ENCODE measurements around the gene UGT8. TPM values are rescaled to one million over a fixed set of nuclear protein-coding genes. Genes with fewer than 3 reads are reported as not detected.

UGT8 gene
- polyA plus RNA-seq (2013, experiment 1 of 2), result 0.01 TPM
- polyA plus RNA-seq (2013, experiment 2 of 2), result not detected

- H3K4me3 ChIP-seq (ENCODE audit: insufficient read depth in 1 of 2, low read depth in 1 of 2, low read length in 2 of 2), result peak within 1 kb of the TSS; percentile 71 to 77
- H2AFZ ChIP-seq (ENCODE audit: low read depth, low read length), result peak within 1 kb of the TSS; percentile 36
- DNase-seq, result peak; percentile 20
- no peak within 1 kb of the TSS for H2BK15ac ChIP-seq (ENCODE audit: low read depth, poor library complexity, severe bottlenecking)
- H4K91ac ChIP-seq (ENCODE audit: low read length), result no peak within 1 kb of the TSS
- peaks cover 0 to 69% of the 10 kb centered on the region in 2 experiments for H3K27me3 ChIP-seq (ENCODE audit: control insufficient read depth in 1 of 2, insufficient read depth in 1 of 2, low read length in 2 of 2)
- H3K4me2 ChIP-seq (ENCODE audit: low read length, poor library complexity, severe bottlenecking), result peak within 1 kb of the TSS; percentile 97
- no peak within 1 kb of the TSS for H3K9ac ChIP-seq (ENCODE audit: low read length)
- WGBS, result under 1% methylated on average over 82 of the region's 84 CpGs
- no peak within 1 kb of the TSS for H4K8ac ChIP-seq (ENCODE audit: low read length)
- H3K36me3 ChIP-seq (ENCODE audit: control insufficient read depth in 1 of 2, insufficient read depth in 2 of 2, low read depth in 1 of 2, low read length in 2 of 2), result no peaks in the 10 kb centered on the region
- no peak within 1 kb of the TSS for H3K23ac ChIP-seq (ENCODE audit: low read length in 2 of 2)
- H3K27ac ChIP-seq (ENCODE audit: low read length, poor library complexity, severe bottlenecking), result no peak within 1 kb of the TSS
- peaks cover 8% of the 10 kb centered on the region for H3K4me1 ChIP-seq (ENCODE audit: control insufficient read depth, insufficient read depth, low read depth, low read length)
- no peak within 1 kb of the TSS for H3K18ac ChIP-seq (ENCODE audit: low read depth in 1 of 2, low read length in 2 of 2)
- no peak within 1 kb of the TSS for H3K4ac ChIP-seq (ENCODE audit: low read depth in 1 of 2, low read length in 2 of 2)
- no peak within 1 kb of the TSS for H2BK5ac ChIP-seq (ENCODE audit: low read depth, low read length, poor library complexity, severe bottlenecking)
- peaks cover 3% of the 10 kb centered on the region for H3K79me1 ChIP-seq (replicated peaks; ENCODE audit: low read length, poor library complexity, severe bottlenecking)
- H2BK12ac ChIP-seq (ENCODE audit: low read length in 2 of 2), result no peak within 1 kb of the TSS
- H2AK5ac ChIP-seq (ENCODE audit: low read length, severe bottlenecking), result no peak within 1 kb of the TSS
- H3K9me3 ChIP-seq (ENCODE audit: control insufficient read depth, low read length), result no peaks in the 10 kb centered on the region
- H2BK120ac ChIP-seq (ENCODE audit: low read depth, low read length), result no peak within 1 kb of the TSS
- no peak within 1 kb of the TSS for H3K14ac ChIP-seq (ENCODE audit: low read length in 2 of 2)
These were observed at the start of gene UGT8 for GRCh38 chr4:114598191-114599121. TSS of gene UGT8 (plus strand) at chr4:114598807. CDS start at chr4:114622881, 24,074 bp downstream.

- peaks cover 12% of the 10 kb centered on the region for H3K9me3 ChIP-seq (ENCODE audit: control insufficient read depth, low read length)
- H4K91ac ChIP-seq (ENCODE audit: low read length), result no peak overlapping the region
- no peak for DNase-seq
- no peak overlapping the region for H2BK120ac ChIP-seq (ENCODE audit: low read depth, low read length)
- H2BK15ac ChIP-seq (ENCODE audit: low read depth, poor library complexity, severe bottlenecking), result no peak overlapping the region
- no peak overlapping the region for H3K4ac ChIP-seq (ENCODE audit: low read depth in 1 of 2, low read length in 2 of 2)
- H3K18ac ChIP-seq (ENCODE audit: low read depth in 1 of 2, low read length in 2 of 2), result no peak overlapping the region
- H3K36me3 ChIP-seq (ENCODE audit: control insufficient read depth in 1 of 2, insufficient read depth in 2 of 2, low read depth in 1 of 2, low read length in 2 of 2), result no peaks in the 10 kb centered on the region
- H4K8ac ChIP-seq (ENCODE audit: low read length), result no peak overlapping the region
- H3K27ac ChIP-seq (ENCODE audit: low read length, poor library complexity, severe bottlenecking), result no peak overlapping the region
- no peak overlapping the region for H2BK5ac ChIP-seq (ENCODE audit: low read depth, low read length, poor library complexity, severe bottlenecking)
- no peak overlapping the region for H3K14ac ChIP-seq (ENCODE audit: low read length in 2 of 2)
- H3K23ac ChIP-seq (ENCODE audit: low read length in 2 of 2), result no peak overlapping the region
- no peaks in the 10 kb centered on the region for H3K79me1 ChIP-seq (replicated peaks; ENCODE audit: low read length, poor library complexity, severe bottlenecking)
- no peak overlapping the region for H2BK12ac ChIP-seq (ENCODE audit: low read length in 2 of 2)
- H3K9ac ChIP-seq (ENCODE audit: low read length), result no peak overlapping the region
- no peak overlapping the region for H2AFZ ChIP-seq (ENCODE audit: low read depth, low read length)
- no peak overlapping the region for H3K4me3 ChIP-seq (ENCODE audit: insufficient read depth in 1 of 2, low read depth in 1 of 2, low read length in 2 of 2)
- no peaks in the 10 kb centered on the region for H3K27me3 ChIP-seq (ENCODE audit: control insufficient read depth in 1 of 2, insufficient read depth in 1 of 2, low read length in 2 of 2)
- WGBS, result no CpG with 5 or more reads among the region's 1 CpG
- no peak overlapping the region for H2AK5ac ChIP-seq (ENCODE audit: low read length, severe bottlenecking)
- no peaks in the 10 kb centered on the region for H3K4me1 ChIP-seq (ENCODE audit: control insufficient read depth, insufficient read depth, low read depth, low read length)
- H3K4me2 ChIP-seq (ENCODE audit: low read length, poor library complexity, severe bottlenecking), result no peak overlapping the region
These were observed 49.0 kb upstream of the UGT8 start for GRCh38 chr4:114549638-114550037.

GRCh38 chr4:114558446-114559020, 40.1 kb upstream of the UGT8 start:
- Histone ChIP-seq H3K4me2 (ENCODE audit: low read length, poor library complexity, severe bottlenecking) (no peak overlapping the region), H2BK120ac (ENCODE audit: low read depth, low read length) (no peak overlapping the region), H2BK12ac (ENCODE audit: low read length in 2 of 2) (no peak overlapping the region), H2BK15ac (ENCODE audit: low read depth, poor library complexity, severe bottlenecking) (no peak overlapping the region), H3K18ac (ENCODE audit: low read depth in 1 of 2, low read length in 2 of 2) (no peak overlapping the region), H2BK5ac (ENCODE audit: low read depth, low read length, poor library complexity, severe bottlenecking) (no peak overlapping the region), H3K36me3 (ENCODE audit: control insufficient read depth in 1 of 2, insufficient read depth in 2 of 2, low read depth in 1 of 2, low read length in 2 of 2) (no peaks in the 10 kb centered on the region), H3K9ac (ENCODE audit: low read length) (no peak overlapping the region), H2AFZ (ENCODE audit: low read depth, low read length) (no peak overlapping the region), H4K91ac (ENCODE audit: low read length) (no peak overlapping the region), H4K8ac (ENCODE audit: low read length) (no peak overlapping the region), H2AK5ac (ENCODE audit: low read length, severe bottlenecking) (no peak overlapping the region), H3K27me3 (ENCODE audit: control insufficient read depth in 1 of 2, insufficient read depth in 1 of 2, low read length in 2 of 2) (no peaks in the 10 kb centered on the region), H3K4ac (ENCODE audit: low read depth in 1 of 2, low read length in 2 of 2) (no peak overlapping the region), H3K14ac (ENCODE audit: low read length in 2 of 2) (no peak overlapping the region), H3K4me1 (ENCODE audit: control insufficient read depth, insufficient read depth, low read depth, low read length) (peaks cover 2% of the 10 kb centered on the region), H3K79me1 (replicated peaks; ENCODE audit: low read length, poor library complexity, severe bottlenecking) (no peaks in the 10 kb centered on the region), H3K23ac (ENCODE audit: low read length in 2 of 2) (no peak overlapping the region), H3K9me3 (ENCODE audit: control insufficient read depth, low read length) (peaks cover 27% of the 10 kb centered on the region), H3K27ac (ENCODE audit: low read length, poor library complexity, severe bottlenecking) (no peak overlapping the region), H3K4me3 (ENCODE audit: insufficient read depth in 1 of 2, low read depth in 1 of 2, low read length in 2 of 2) (no peak overlapping the region)
- DNase-seq, result no peak

GRCh38 chr4:114561590-114561989, 37.0 kb upstream of the UGT8 start:
- Histone ChIP-seq H3K14ac (ENCODE audit: low read length in 2 of 2) (no peak overlapping the region), H4K91ac (ENCODE audit: low read length) (no peak overlapping the region), H3K27ac (ENCODE audit: low read length, poor library complexity, severe bottlenecking) (no peak overlapping the region), H2BK15ac (ENCODE audit: low read depth, poor library complexity, severe bottlenecking) (no peak overlapping the region), H4K8ac (ENCODE audit: low read length) (no peak overlapping the region), H3K4me3 (ENCODE audit: insufficient read depth in 1 of 2, low read depth in 1 of 2, low read length in 2 of 2) (no peak overlapping the region), H2AFZ (ENCODE audit: low read depth, low read length) (no peak overlapping the region), H3K9me3 (ENCODE audit: control insufficient read depth, low read length) (peaks cover 23% of the 10 kb centered on the region), H3K4me2 (ENCODE audit: low read length, poor library complexity, severe bottlenecking) (no peak overlapping the region), H3K4me1 (ENCODE audit: control insufficient read depth, insufficient read depth, low read depth, low read length) (peaks cover 4% of the 10 kb centered on the region), H3K4ac (ENCODE audit: low read depth in 1 of 2, low read length in 2 of 2) (no peak overlapping the region), H3K9ac (ENCODE audit: low read length) (no peak overlapping the region), H3K79me1 (replicated peaks; ENCODE audit: low read length, poor library complexity, severe bottlenecking) (no peaks in the 10 kb centered on the region), H2BK120ac (ENCODE audit: low read depth, low read length) (no peak overlapping the region), H2BK5ac (ENCODE audit: low read depth, low read length, poor library complexity, severe bottlenecking) (no peak overlapping the region), H3K36me3 (ENCODE audit: control insufficient read depth in 1 of 2, insufficient read depth in 2 of 2, low read depth in 1 of 2, low read length in 2 of 2) (no peaks in the 10 kb centered on the region), H3K23ac (ENCODE audit: low read length in 2 of 2) (no peak overlapping the region), H2AK5ac (ENCODE audit: low read length, severe bottlenecking) (no peak overlapping the region), H3K18ac (ENCODE audit: low read depth in 1 of 2, low read length in 2 of 2) (no peak overlapping the region), H2BK12ac (ENCODE audit: low read length in 2 of 2) (no peak overlapping the region), H3K27me3 (ENCODE audit: control insufficient read depth in 1 of 2, insufficient read depth in 1 of 2, low read length in 2 of 2) (no peaks in the 10 kb centered on the region)
- WGBS, result 71% methylated on average over 1 of the region's 1 CpG
- DNase-seq, result no peak

Measured in mesenchymal stem cell (in vitro differentiated cells and primary cell).